Fibroblast of pulmonary artery (primary cell): ENCODE data around the gene SIAE.

ENCODE experiments used
- DNase-seq: peaks from one replicate; pipeline ENCODE4 v3.0.0-alpha.2; 2010; ENCODE audit warnings: low read depth
- H3K4me3 ChIP-seq: replicated peaks from 2 replicates; pipeline ENCODE4 v1.5.1; 2011; ENCODE audit warnings: low read depth, mild to moderate bottlenecking, control low read depth, low read length, moderate library complexity
- CTCF ChIP-seq: IDR thresholded peaks from 2 replicates; pipeline ENCODE4 v1.5.1; 2011; ENCODE audit warnings: mild to moderate bottlenecking, control low read depth, low read length, inconsistent platforms; ENCODE audit errors: missing control alignments

SIAE gene

GRCh38 chr11:124643042-124643604 lies 30.4 kb downstream of the SIAE start:
- no peak for DNase-seq
- no peak overlapping the region for H3K4me3 ChIP-seq
- no peak for TF ChIP-seq CTCF

- no peak for TF ChIP-seq CTCF
- DNase-seq, result no peak
- no peak overlapping the region for H3K4me3 ChIP-seq
Observed at GRCh38 chr11:124642628-124643027, 30.9 kb downstream of the SIAE start.

DNA sequence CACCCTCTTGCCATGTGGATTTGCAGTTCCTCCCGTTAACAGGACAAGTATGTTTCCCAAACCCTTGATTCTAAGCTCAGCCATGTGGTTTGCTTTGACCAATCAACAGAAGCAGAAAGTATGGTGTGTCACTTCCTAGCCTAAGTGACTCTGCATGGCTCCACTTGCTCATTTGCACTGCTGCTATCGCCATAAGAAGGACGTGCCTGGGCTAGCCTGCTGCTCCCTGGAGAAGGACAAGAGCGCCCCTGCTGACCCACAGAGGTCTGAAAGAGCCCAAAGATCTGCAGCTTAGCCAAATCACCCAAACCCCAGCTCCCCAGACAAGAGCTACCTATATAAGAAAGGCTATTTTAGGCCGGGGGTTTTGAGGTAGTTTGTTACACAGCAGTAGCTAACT lies 32.9 kb downstream of the SIAE start:
- DNase-seq, result no peak
- no peak overlapping the region for H3K4me3 ChIP-seq
- TF ChIP-seq CTCF, result no peak

GRCh38 chr11:124639186-124639585 lies 34.4 kb downstream of the SIAE start:
- H3K4me3 ChIP-seq, result no peak overlapping the region
- DNase-seq, result no peak
- no peak for TF ChIP-seq CTCF

DNA sequence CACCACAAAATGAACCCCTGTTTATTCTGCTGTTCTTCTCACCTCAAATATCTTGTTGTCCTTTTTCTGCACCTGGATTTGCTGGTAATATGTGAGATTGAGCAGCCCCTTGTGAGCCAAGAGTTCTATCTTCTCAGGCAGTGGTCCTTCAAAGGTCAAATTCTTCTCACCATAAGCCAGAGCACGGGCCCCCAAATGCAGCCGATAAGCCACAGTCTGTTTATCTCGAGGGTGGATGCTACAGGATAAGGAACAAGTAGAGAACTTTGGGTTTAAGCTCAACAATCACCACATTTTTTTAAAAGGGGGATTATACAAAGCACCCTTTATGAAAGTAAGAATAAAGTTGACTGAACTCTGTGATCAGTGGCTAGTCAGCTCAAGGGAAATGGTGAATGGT lies 35.0 kb downstream of the SIAE start:
- H3K4me3 ChIP-seq, result no peak overlapping the region
- no peak for TF ChIP-seq CTCF
- DNase-seq, result no peak

DNA sequence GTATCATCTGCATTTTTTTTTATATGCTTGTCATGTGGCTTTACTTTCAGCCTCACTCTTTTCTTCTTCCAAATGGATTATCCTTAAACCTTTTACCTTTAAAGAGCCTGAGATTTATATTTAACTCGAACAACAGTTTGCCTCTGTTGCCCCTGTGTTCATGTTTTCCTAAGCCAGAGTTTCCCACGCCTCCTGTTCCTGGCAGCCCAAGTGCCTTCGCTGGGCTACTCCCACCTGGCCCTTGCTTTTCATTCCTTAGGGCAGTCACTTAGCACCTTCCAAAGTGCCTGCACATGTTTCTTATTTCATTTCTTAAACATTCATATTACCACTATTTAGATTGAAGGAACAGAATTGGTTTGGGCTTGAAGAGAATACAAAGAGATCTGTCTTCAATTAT lies 37.6 kb downstream of the SIAE start:
- no peak for DNase-seq
- TF ChIP-seq CTCF, result no peak
- no peak overlapping the region for H3K4me3 ChIP-seq

GRCh38 chr11:124633355-124633754 lies 40.2 kb downstream of the SIAE start:
- DNase-seq, result peak; percentile 30
- H3K4me3 ChIP-seq, result no peak overlapping the region
- TF ChIP-seq CTCF, result peak; percentile 40
